GM12891 (cell line): ENCODE measurements around the gene USP22.
"Not testable (repeated sequence)": the region's sequence is repeated elsewhere in the genome, so short reads cannot be mapped to it uniquely, and the experiment has no call there.

Experiments used
- PAX5 ChIP-seq: IDR thresholded peaks from 2 replicates; pipeline ENCODE4 v1.6.1; 2011; ENCODE audit warnings: low read length, moderate library complexity, mild to moderate bottlenecking; ENCODE audit not compliant: insufficient read depth, severe bottlenecking
- POLR2A ChIP-seq: IDR thresholded peaks from 2 replicates; pipeline ENCODE4 v1.6.1; 2011; ENCODE audit warnings: low read depth, low read length, control low read depth
- POLR2AphosphoS5 ChIP-seq: IDR thresholded peaks from 2 replicates; pipeline ENCODE4 v1.6.1; 2011; ENCODE audit warnings: low read depth, low read length, control low read depth
- POU2F2 ChIP-seq: IDR thresholded peaks from 2 replicates; pipeline ENCODE4 v1.6.1; 2011; ENCODE audit warnings: low read depth, mild to moderate bottlenecking, control low read depth, low read length, moderate library complexity
- SPI1 ChIP-seq: IDR thresholded peaks from 2 replicates; pipeline ENCODE4 v1.6.1; 2011; ENCODE audit warnings: low read depth, low read length, control low read depth
- TAF1 ChIP-seq: IDR thresholded peaks from 2 replicates; pipeline ENCODE4 v1.6.1; 2011; ENCODE audit warnings: low read depth, low read length, control low read depth

DNA sequence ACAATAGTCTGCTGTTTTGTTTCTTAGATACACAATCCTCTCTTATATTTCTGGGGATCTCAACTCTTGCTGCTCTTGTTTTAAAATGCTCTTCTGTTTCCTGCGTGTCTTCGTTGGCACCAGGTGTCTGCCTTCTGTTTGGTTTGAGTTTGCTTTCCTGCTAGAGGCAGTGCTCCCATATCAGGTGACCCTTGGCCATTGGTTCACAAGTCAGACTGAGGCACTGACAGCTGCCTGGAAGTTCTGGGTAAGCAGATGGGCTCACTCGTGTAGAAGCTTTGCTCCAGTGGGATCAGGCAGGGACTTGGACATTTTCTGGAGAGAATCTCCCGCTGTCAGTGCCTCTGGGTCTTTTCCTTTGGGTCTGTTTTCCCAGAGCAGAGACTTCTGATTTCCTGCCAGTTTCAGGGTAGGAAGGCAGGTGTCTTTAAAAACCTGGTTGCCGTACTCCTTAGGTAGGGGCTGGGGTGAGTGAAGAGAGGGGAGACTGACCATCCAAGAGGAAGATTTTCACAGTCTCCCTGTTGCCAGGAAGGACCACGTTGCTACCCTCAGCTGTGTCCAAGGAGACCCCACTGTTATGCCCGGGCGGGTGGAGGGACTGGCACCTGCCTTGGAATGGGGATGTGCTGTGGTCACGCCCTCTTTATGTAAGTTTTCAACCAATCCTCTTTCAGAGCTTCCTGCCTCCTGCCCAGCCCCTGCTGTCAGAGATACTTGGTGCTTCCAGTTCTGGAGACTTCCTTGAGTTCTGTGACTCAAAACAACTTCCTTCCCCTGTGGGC, 63.6 kb downstream of the USP22 start:
- not testable (repeated sequence) for TF ChIP-seq POLR2A, SPI1, POLR2AphosphoS5, PAX5, TAF1, POU2F2
